ENCODE results near the gene USP53.
"Not testable (repeated sequence)": the region's sequence is repeated elsewhere in the genome, so short reads cannot be mapped to it uniquely, and the experiment has no call there.

The USP53 gene
- total RNA-seq = 101 reads per million, percentile 83 among the genes with 10 or more reads in this experiment

GRCh38 chr4:119212234-119212963 lies at the start of gene USP53:
Gene USP53, plus strand, starts transcription at chr4:119212713. Its CDS starts 27,047 bp downstream, at chr4:119239760.
- DNase-seq = peak; percentile 96

DNA sequence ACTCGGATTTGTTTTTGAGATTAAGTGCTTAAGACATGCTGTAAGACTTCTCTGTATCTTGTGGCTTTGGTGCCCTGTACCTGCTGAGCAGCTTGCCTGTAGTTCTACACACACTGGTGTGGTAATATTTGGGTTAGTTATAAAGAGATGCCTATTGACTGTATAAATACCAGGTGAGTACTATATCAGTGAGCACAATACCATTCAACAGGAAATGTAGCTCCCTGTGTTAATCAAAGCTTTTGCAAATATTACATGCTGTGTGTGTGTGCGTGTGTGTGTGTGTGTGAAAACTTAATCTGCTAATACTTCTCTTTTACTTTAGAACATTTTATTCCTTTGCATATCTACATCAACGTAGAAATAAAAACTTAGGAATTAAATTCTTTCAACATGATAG lies 46.7 kb upstream of the USP53 start:
- no peak for DNase-seq

DNA sequence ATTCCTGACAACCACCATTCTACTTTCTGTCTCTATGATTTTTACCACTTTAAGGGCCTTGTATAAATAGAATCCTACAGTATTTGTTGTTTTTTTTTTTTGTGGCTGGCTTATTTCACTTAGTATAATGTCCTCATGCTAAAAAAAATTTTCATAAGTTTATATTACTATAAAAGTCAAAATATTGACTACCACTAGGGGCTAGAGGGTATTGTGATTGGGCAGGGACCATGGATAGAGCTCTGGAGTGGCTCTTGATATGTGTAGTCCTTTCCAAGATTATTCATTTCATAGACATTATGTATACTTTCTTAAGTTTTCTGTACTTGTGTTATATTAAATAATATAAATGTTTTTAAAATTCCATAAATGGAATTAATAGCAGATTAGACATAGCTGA lies 42.3 kb upstream of the USP53 start:
- no peak for DNase-seq

DNA sequence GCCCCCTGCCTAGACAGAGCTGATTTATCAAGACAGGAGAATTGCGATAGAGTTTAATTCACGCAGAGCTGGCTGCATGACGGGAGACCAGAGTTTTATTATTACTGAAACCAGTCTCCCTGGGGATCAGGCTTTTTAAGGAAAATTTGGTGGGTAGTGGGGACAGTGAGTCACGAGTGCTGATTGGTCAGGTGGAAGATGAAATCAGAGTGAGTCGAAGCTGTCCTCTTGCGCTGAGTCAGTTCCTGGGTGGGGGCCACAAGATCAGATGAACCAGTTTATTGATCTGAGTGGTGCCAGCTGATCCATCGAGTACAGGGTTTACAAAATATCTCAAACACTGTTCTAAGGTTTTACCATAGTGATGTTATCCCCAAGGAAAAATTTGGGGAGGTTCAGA lies 40.3 kb upstream of the USP53 start:
- DNase-seq = no peak

GRCh38 chr4:119173729-119174361 lies 38.7 kb upstream of the USP53 start:
- not testable (repeated sequence) for DNase-seq

DNA sequence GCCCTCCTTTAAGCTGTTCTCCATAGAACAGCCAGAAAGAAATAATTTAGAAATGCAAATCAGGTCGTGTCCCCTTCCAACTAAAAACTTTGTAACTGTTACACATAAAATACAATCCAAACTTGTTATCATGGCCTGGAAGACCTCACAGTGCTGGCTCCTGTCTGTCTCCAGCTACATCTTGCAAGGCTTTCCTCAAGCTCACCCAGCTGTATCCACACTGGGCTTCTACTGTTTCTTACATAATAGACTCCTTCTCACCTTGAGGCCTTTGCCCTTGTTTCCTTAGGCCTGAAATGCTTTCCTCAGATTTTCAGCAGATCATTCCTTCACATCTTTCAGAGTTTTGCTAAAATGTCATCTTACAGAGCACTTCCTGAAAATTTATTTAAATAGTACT lies 33.5 kb upstream of the USP53 start:
- DNase-seq = no peak

DNA sequence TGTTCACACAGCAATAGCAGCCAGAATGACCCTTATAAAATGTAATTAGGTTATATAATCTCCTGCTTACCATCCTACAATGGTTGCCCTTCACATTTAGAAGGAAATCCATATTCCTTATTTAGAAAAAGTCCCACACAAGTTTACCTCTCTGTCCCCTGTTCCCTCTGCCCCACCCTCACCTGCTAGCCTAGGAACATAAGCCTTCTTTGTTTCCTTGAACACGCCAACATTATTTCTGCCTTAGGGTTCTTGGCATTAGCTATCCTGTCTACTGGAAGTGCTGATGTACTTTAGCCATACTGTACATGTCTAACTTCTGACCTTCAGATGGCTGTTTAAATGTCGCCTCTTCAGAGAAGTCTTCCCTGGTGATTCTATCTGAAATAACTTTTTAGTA lies 28.4 kb upstream of the USP53 start:
- DNase-seq = no peak

DNA sequence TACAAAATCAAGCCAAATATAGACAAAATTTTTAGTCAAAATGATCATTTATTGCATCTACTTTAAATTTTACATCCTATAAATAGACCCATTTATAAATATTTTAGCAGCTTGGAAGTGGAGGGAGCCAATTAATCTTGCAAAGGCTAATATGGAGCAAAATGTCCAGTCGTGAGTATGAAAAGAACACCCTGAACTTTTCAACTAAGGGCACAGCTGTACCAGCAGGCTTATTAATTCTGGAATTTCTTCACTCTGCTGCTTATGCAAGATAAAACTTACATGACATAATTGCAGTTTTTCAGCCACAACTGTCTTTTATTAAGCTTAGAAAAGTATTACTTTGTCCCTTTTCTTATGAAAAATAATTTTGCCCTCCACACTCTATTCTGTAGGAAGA lies 22.9 kb upstream of the USP53 start:
- no peak for DNase-seq

DNA sequence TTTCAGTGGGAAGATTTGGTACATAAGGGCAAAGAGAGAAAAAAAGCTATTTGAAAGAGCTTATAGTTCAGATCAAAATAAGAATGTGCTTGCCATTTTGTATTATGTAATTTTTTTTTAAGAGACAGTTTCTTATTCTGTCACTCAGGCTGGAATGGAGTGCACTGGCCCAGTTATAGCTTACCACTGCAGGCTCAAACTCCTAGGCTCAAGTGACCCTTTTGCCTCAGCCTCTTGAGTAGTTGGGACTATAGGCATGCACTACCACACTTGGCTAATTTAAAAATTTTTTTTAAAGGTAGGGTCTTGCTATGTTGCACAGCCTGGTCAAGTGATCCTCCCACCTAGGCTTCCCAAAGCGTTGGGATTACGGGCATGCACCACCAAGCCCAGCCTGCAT lies 22.2 kb upstream of the USP53 start:
- no peak for DNase-seq

DNA sequence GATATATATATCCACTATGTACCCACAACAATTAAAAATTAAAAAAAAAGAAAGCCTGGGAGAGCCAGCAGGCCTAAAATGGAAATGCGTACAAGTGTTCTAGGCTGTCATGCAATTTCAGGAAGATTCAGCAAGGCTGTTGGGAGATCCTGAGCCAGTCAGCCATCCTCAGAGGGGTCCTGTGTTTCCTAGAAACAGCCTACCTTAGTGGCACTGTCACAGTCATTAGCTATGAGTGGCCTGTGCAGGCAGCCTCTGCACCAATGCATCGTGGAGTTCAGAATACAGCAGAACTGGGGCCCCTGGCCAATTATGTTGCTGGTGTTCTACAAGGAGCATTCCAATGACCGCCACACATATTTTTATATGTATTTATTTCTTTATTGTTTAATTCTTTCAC lies 21.0 kb upstream of the USP53 start:
- no peak for DNase-seq

GRCh38 chr4:119197772-119198212 lies 14.7 kb upstream of the USP53 start:
- no peak for DNase-seq

- DNase-seq = no peak
These were observed 7.6 kb upstream of the USP53 start for GRCh38 chr4:119204916-119205315.

DNA sequence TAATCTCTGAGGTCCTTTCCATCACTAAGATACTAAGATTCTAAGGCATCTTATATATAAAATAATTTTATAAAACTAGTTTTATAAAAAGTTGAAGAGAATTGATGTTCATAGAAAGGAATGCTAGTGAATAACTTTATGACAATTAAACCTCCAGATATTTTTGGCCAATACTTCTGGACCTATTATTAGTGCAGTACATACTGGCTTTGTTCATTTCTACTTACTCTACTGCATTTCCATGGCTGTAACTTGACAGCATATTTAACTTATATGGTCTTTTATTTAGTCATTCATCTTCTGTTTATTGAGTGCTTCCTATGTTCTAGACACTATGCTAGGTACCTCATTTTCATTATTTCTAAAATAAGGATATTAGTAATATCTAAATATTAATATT lies 6.8 kb upstream of the USP53 start:
- DNase-seq = no peak

- DNase-seq = no peak
These were observed 6.3 kb upstream of the USP53 start for GRCh38 chr4:119206178-119206577.

GRCh38 chr4:119207051-119207450 lies 5.5 kb upstream of the USP53 start:
- DNase-seq = no peak

DNA sequence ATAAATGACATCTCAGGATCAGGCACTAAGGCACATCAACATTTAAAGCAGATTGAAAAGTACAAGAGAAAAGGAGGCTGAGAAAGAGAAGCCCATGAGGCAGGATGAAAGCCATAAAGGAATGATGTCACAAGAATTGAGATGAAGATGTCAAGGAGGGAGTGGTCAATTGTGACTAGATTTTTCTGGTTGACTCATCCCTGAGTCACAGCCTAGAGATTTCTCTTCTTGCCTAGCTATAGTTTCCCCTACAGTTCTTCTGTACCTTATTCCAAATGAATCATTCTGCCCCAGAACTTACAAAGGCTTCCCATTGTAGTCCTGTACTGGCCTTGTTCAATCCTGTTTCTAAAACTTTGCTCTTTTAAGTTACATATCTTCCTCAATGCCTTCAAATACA lies 3.4 kb upstream of the USP53 start:
- no peak for DNase-seq

DNA sequence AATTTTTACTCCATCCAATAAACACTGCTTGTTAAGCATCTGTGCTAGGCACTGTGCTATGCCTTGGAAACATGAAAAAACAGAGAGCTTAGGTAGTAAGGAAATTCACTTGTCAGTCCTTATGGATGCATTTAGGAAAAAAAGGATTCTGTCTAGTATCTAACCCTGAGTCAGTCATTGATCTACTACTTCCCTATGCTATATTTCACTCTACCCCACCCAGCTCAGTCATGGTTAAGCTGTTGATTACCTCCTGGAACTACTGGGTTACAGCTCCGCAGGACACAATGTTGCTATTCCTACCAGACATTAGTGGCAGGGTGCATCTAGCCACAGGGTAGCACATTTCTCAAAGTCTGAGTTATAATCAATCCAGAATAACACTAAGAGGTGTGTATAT lies 2.9 kb upstream of the USP53 start:
- no peak for DNase-seq

DNA sequence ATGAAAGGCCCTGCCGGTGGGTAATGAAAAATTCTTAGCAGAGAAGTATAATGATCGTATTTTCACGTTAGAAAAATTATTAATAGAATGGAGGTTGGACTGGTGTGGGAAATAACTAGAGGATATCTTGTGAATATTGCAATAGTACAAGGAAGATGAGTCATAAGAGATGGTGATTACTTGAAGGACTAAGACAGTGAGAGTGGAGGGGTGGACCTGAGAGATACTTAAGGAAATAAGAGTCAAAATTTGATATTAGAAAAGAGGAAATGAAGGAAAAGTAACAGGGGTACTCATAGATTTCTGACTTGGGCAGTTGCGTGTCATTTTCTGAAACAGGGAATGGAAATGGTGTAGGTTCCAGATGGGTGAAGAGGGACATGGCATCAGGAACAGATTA lies 1.7 kb upstream of the USP53 start:
- DNase-seq = no peak

GRCh38 chr4:119211867-119212233 lies 663 bp upstream of the USP53 start:
- no peak for DNase-seq

DNA sequence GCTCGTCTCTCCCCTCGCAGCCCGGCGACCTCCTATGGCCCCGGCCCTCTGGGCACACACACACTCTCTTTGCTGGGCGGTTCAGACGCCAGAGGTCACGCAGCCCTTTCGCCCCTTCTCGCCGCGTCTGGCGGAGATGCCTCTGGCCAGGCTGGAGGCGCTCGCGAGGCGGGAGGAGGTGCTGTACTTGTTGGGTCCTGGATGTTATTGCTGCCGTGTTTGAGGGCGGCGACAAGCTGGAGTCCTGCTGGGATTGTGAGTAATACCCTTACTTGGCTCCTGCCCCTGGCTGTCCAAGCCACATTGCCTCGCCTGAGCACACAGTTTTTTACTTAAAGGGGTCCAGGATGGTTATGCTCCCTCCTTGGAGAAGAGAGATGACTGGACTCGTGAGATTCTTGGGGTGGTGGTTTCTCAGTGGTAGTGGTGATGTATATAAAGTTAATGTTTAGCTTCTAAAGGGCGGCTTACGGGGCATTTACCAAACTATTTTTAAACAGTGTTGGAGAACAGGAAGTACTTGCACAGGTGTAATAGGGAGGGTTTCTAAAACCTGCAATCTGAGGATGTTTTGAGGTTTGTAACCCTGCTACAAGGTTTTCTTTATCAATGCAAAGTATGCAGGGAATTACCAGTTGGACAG lies 572 bp downstream of the USP53 start:
- peak; percentile 48 for DNase-seq

DNA sequence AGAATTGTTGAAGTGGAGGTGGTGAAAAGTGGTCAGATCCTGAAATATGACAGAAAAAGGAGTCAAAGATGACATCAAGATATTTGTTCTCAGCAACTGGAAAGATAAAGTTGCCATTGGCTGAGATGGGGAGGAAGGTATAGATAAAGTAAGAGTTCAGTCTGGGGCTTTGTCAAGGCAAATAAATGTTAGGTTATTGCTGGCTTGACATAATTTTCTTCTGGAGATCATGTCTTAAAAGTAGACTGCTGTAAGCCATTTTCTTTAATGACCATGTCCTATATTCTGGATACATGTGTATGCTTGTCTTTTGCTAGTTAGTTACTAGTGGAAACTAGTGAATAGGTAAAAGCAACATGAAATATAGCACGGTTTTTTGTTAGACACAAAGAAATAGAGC lies 5.6 kb downstream of the USP53 start:
- no peak for DNase-seq

GRCh38 chr4:119221412-119221811 lies 8.9 kb downstream of the USP53 start:
- no peak for DNase-seq

DNA sequence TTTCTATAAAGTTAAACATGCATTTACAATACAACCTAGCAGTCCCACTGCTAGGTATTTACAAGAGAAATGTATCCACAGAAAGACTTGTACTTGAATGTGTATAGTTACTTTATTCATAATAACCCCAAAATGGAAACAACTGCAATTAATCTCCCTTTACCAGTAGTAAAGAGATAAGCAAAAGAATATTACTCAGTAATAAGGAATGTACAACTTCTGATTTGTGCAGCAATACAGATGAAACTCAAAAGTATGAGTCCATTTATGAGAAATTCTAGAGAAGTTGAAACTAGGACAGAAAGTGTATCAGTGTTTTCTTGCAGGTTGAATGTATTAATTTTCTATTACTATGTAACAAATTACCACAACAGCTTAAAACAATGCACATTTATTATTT lies 15.2 kb downstream of the USP53 start:
- DNase-seq = no peak

DNA sequence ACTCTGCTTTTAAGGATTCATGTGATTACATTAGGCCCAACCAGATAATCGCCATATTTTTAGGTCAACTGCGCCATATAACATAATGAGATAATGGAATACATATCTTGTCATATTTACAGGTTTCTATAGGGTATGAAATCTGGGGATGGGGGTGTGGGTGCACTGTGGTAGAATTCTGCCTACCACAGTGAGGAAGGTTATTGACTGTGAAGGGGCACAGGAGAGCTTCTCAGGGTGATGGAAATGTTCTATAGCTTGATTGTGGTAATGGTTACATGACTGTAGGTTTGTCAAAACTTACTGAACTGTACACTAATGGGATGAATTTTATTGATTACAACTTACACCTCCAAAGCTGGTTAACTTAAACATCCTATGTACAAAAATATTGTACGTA lies 15.9 kb downstream of the USP53 start:
- DNase-seq = no peak
